Transverse colon (tissue), 4 donors: ENCODE measurements around the gene GNA12.

Source experiments
- CTCF ChIP-seq, 5 experiments: fragments of 200-600 bp in 3 of 5; fragments of 450-650 bp in 2 of 5; sonication (generic) in 3 of 5; IDR thresholded peaks; 1 replicate in 2 of 5; 2 replicates in 3 of 5; pipeline ENCODE4 v1.5.1; 2016 to 2017; ENCODE audit warnings: antibody characterized with exemption in 5 of 5, inconsistent platforms in 3 of 5, mild to moderate bottlenecking in 2 of 5, moderate library complexity in 1 of 5
- POLR2AphosphoS5 ChIP-seq, 3 donors: sonication (generic); formaldehyde crosslinking; IDR thresholded peaks; one replicate each; pipeline ENCODE4 v1.6.1; 2016; ENCODE audit warnings: antibody characterized with exemption in 3 of 3

GRCh38 chr7:2751086-2751485 is 93.0 kb downstream of the GNA12 start:
- no peak for TF ChIP-seq POLR2AphosphoS5 (IDR thresholded peaks at IDR 0.05)
- no peak for TF ChIP-seq CTCF (IDR thresholded peaks at IDR 0.05)
